HG03342 (cell line): Measurements from ENCODE around the gene METAP1D.
"Not testable (repeated sequence)": the region's sequence is repeated elsewhere in the genome, so short reads cannot be mapped to it uniquely, and the experiment has no call there.

Source experiments
- ATAC-seq: cut with Tn5 transposase; IDR thresholded peaks from one replicate; pipeline ENCODE4 v1.9.1; 2021; ENCODE audit warnings: mild to moderate bottlenecking, moderate library complexity; ENCODE audit not compliant: unreplicated experiment

Gene METAP1D

GRCh38 chr2:171996021-171996420 lies 3.7 kb upstream of the METAP1D start:
- ATAC-seq, result no peak

- not testable (repeated sequence) for ATAC-seq
These were observed 2.7 kb upstream of the METAP1D start for GRCh38 chr2:171997031-171997430.

GRCh38 chr2:171999161-171999560 lies 592 bp upstream of the METAP1D start:
- no peak for ATAC-seq

- ATAC-seq, result no peak
These were observed 1.1 kb downstream of the METAP1D start for GRCh38 chr2:172000696-172001361.

GRCh38 chr2:172007372-172007771 lies 7.6 kb downstream of the METAP1D start:
- no peak for ATAC-seq

- ATAC-seq, result no peak
These were observed 10.1 kb downstream of the METAP1D start for GRCh38 chr2:172009823-172010222.

GRCh38 chr2:172011812-172012575 lies 12.2 kb downstream of the METAP1D start:
- ATAC-seq, result no peak

GRCh38 chr2:172012677-172013391 lies 13.1 kb downstream of the METAP1D start:
- no peak for ATAC-seq

- ATAC-seq, result peak; percentile 74
These were observed 13.6 kb downstream of the METAP1D start for GRCh38 chr2:172013396-172013795.

GRCh38 chr2:172021074-172021931 lies 21.6 kb downstream of the METAP1D start:
- no peak for ATAC-seq

- ATAC-seq, result no peak
These were observed 22.2 kb downstream of the METAP1D start for GRCh38 chr2:172021955-172022354.

GRCh38 chr2:172031536-172031935 lies 31.8 kb downstream of the METAP1D start:
- ATAC-seq, result no peak

- no peak for ATAC-seq
These were observed 38.4 kb downstream of the METAP1D start for GRCh38 chr2:172038121-172038520.

GRCh38 chr2:172038604-172039003 lies 38.9 kb downstream of the METAP1D start:
- ATAC-seq, result no peak

- no peak for ATAC-seq
These were observed 39.4 kb downstream of the METAP1D start for GRCh38 chr2:172039011-172039704.

- ATAC-seq, result no peak
These were observed 40.6 kb downstream of the METAP1D start for GRCh38 chr2:172040311-172040710.

- ATAC-seq, result no peak
These were observed 46.4 kb downstream of the METAP1D start for GRCh38 chr2:172046080-172046678.

GRCh38 chr2:172046866-172047565 lies 47.3 kb downstream of the METAP1D start:
- ATAC-seq, result no peak
